Measurements from ENCODE around the gene OR2A12.

Gene OR2A12

GRCh38 chr7:144085978-144086377, at the start of gene OR2A12:
Gene OR2A12 (plus strand): TSS chr7:144086278. CDS start chr7:144095108, 8,830 bp downstream.
- H3K4me1 Mint-ChIP-seq, result no peaks in the 10 kb centered on the region
- no peak for TF ChIP-seq CTCF (IDR thresholded peaks at IDR 0.05; ENCODE audit: unreplicated experiment in 3 of 3)

GRCh38 chr7:144036302-144036885, 49.7 kb upstream of the OR2A12 start:
- H3K9me3 Mint-ChIP-seq, result no peaks in the 10 kb centered on the region

More at GRCh38 chr7:144085978-144086377, at the start of gene OR2A12:
- Mint-ChIP-seq H3K27me3 (ENCODE audit: low read depth) (no peaks in the 10 kb centered on the region), H3K36me3 (ENCODE audit: low read depth) (no peaks in the 10 kb centered on the region), H3K9me3 (no peaks in the 10 kb centered on the region), H3K27ac (no peak within 1 kb of the TSS), H3K4me3 (no peak within 1 kb of the TSS)

GRCh38 chr7:144037414-144038035, 48.6 kb upstream of the OR2A12 start:
- H3K4me3 Mint-ChIP-seq, result no peak overlapping the region
- H3K27ac Mint-ChIP-seq, result no peak overlapping the region
- H3K4me1 Mint-ChIP-seq, result no peaks in the 10 kb centered on the region
- no peaks in the 10 kb centered on the region for H3K27me3 Mint-ChIP-seq (ENCODE audit: low read depth)
- TF ChIP-seq CTCF (IDR thresholded peaks at IDR 0.05; ENCODE audit: unreplicated experiment in 3 of 3), result no peak
- no peaks in the 10 kb centered on the region for H3K9me3 Mint-ChIP-seq
- H3K36me3 Mint-ChIP-seq (ENCODE audit: low read depth), result no peaks in the 10 kb centered on the region

More at GRCh38 chr7:144036302-144036885, 49.7 kb upstream of the OR2A12 start:
- H3K27ac Mint-ChIP-seq, result no peak overlapping the region
- no peak for TF ChIP-seq CTCF (IDR thresholded peaks at IDR 0.05; ENCODE audit: unreplicated experiment in 3 of 3)
- H3K4me1 Mint-ChIP-seq, result no peaks in the 10 kb centered on the region
- H3K4me3 Mint-ChIP-seq, result no peak overlapping the region
- no peaks in the 10 kb centered on the region for H3K27me3 Mint-ChIP-seq (ENCODE audit: low read depth)
- no peaks in the 10 kb centered on the region for H3K36me3 Mint-ChIP-seq (ENCODE audit: low read depth)

- no peak for TF ChIP-seq CTCF (IDR thresholded peaks at IDR 0.05; ENCODE audit: unreplicated experiment in 3 of 3)
- Mint-ChIP-seq H3K27ac (no peak overlapping the region), H3K9me3 (no peaks in the 10 kb centered on the region), H3K4me1 (no peaks in the 10 kb centered on the region), H3K27me3 (ENCODE audit: low read depth) (peaks cover 3% of the 10 kb centered on the region), H3K36me3 (ENCODE audit: low read depth) (no peaks in the 10 kb centered on the region), H3K4me3 (no peak overlapping the region)
Observed at GRCh38 chr7:144038887-144039286, 47.2 kb upstream of the OR2A12 start.

GRCh38 chr7:144048648-144049047, 37.4 kb upstream of the OR2A12 start, which contains the start of gene OR2A5:
Gene OR2A5 (plus strand): TSS chr7:144048948. CDS start chr7:144050402, 1,454 bp downstream.
- Mint-ChIP-seq H3K27me3 (ENCODE audit: low read depth) (peaks cover 5% of the 10 kb centered on the region), H3K36me3 (ENCODE audit: low read depth) (no peaks in the 10 kb centered on the region), H3K4me1 (no peaks in the 10 kb centered on the region), H3K4me3 (no peak within 1 kb of the TSS), H3K27ac (no peak within 1 kb of the TSS), H3K9me3 (no peaks in the 10 kb centered on the region)
- TF ChIP-seq CTCF (IDR thresholded peaks at IDR 0.05; ENCODE audit: unreplicated experiment in 3 of 3), result no peak

- Mint-ChIP-seq H3K9me3 (no peaks in the 10 kb centered on the region), H3K4me3 (no peak overlapping the region), H3K36me3 (ENCODE audit: low read depth) (no peaks in the 10 kb centered on the region), H3K4me1 (no peaks in the 10 kb centered on the region), H3K27ac (no peak overlapping the region), H3K27me3 (ENCODE audit: low read depth) (peaks cover 5% of the 10 kb centered on the region)
- TF ChIP-seq CTCF (IDR thresholded peaks at IDR 0.05; ENCODE audit: unreplicated experiment in 3 of 3), result no peak
Observed at GRCh38 chr7:144049491-144049890, 36.6 kb upstream of the OR2A12 start.
